ENCODE measurements around the gene OR56B4. TPM values are rescaled to one million over a fixed set of nuclear protein-coding genes. Genes with fewer than 3 reads are reported as not detected.

OR56B4 gene
- total RNA-seq, 1 experiment from 2014 or later = not detected

DNA sequence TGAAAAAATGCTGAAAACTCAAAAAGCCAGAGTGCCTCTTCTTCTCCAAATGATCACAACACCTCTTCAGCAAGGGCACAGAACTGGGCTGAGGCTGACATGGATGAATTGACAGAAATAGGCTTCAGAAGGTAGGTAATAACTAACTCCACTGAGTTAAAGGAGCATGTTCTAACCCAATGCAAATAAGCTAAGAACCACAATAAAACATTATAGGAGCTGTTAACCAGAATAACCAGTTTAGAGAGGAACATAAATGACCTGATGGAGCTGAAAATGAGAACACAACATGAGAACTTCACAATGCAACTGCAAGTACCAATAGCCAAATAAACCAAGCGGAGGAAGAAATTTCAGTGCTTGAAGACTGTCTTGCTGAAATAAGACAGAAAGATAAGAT is 9.2 kb downstream of the OR56B4 start:
- intact Hi-C loops (cut with micrococcal nuclease; ENCODE audit: unreplicated experiment) = no loop called here
- Mint-ChIP-seq H3K4me1 (ENCODE audit: low read depth, unreplicated experiment) (no peaks in the 10 kb centered on the region), H3K27me3 (ENCODE audit: unreplicated experiment) (no peaks in the 10 kb centered on the region), H3K9me3 (ENCODE audit: low read depth, unreplicated experiment) (peaks cover 2% of the 10 kb centered on the region), H3K27ac (ENCODE audit: unreplicated experiment) (no peak overlapping the region), H3K36me3 (ENCODE audit: insufficient read depth, unreplicated experiment) (no peaks in the 10 kb centered on the region), H3K4me3 (ENCODE audit: low read depth, unreplicated experiment) (no peak overlapping the region)
- no TSS peak for BruUV-seq (replicated peaks)
- DNase-seq = no peak
- TF ChIP-seq, protein P1, sequence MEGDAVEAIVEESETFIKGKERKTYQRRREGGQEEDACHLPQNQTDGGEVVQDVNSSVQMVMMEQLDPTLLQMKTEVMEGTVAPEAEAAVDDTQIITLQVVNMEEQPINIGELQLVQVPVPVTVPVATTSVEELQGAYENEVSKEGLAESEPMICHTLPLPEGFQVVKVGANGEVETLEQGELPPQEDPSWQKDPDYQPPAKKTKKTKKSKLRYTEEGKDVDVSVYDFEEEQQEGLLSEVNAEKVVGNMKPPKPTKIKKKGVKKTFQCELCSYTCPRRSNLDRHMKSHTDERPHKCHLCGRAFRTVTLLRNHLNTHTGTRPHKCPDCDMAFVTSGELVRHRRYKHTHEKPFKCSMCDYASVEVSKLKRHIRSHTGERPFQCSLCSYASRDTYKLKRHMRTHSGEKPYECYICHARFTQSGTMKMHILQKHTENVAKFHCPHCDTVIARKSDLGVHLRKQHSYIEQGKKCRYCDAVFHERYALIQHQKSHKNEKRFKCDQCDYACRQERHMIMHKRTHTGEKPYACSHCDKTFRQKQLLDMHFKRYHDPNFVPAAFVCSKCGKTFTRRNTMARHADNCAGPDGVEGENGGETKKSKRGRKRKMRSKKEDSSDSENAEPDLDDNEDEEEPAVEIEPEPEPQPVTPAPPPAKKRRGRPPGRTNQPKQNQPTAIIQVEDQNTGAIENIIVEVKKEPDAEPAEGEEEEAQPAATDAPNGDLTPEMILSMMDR (IDR thresholded peaks at IDR 0.05; ENCODE audit: unreplicated experiment) = no peak
- CTCF ChIA-PET = no interaction called here

DNA sequence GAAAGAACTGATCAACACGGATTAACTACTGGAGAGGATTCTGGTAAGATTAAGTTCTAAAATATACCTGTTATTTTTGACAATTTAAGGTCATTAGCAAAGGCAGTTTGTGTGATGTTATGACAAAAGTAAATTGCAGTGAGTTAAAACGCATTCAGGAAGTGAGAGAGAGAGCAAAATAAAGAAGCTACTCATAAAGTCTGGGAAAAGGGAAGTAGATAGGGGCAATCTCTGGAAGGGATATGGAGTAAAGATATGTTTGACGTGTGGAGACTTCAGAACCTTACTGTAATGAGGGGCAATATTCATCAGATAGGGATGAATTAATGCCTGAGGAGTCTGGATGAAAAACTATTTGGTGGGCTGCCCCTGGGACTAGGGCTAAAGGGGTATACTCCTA is 16.8 kb downstream of the OR56B4 start:
- Mint-ChIP-seq H3K36me3 (ENCODE audit: insufficient read depth, unreplicated experiment) (no peaks in the 10 kb centered on the region), H3K4me1 (ENCODE audit: low read depth, unreplicated experiment) (no peaks in the 10 kb centered on the region), H3K27ac (ENCODE audit: unreplicated experiment) (no peak overlapping the region), H3K4me3 (ENCODE audit: low read depth, unreplicated experiment) (no peak overlapping the region), H3K27me3 (ENCODE audit: unreplicated experiment) (no peaks in the 10 kb centered on the region), H3K9me3 (ENCODE audit: low read depth, unreplicated experiment) (no peaks in the 10 kb centered on the region)
- CTCF ChIA-PET = no interaction called here
- no TSS peak for BruUV-seq (replicated peaks)
- TF ChIP-seq, protein P1 (IDR thresholded peaks at IDR 0.05; ENCODE audit: unreplicated experiment) = no peak
- intact Hi-C loops (cut with micrococcal nuclease; ENCODE audit: unreplicated experiment) = no loop called here
- DNase-seq = no peak

DNA sequence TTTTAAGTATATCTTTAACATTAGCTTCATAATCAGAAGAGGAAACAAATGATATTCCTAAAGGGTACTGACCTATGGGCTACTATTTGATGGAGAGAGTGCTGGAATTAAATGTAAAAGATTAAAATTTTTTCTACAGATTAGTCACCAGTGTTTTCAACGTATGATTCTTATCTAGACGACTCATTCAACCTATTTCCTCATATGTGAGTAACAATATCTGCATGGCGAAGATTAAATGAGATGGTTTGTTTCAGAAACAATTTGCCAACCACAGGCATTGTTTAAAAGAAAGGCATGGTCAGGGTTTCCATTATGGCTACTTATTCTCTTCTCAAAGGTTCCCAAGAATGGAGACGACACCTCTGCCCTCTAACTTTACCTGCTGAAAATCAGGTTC is 20.4 kb downstream of the OR56B4 start:
- intact Hi-C loops (cut with micrococcal nuclease; ENCODE audit: unreplicated experiment) = no loop called here
- Mint-ChIP-seq H3K4me1 (ENCODE audit: low read depth, unreplicated experiment) (no peaks in the 10 kb centered on the region), H3K27ac (ENCODE audit: unreplicated experiment) (no peak overlapping the region), H3K27me3 (ENCODE audit: unreplicated experiment) (no peaks in the 10 kb centered on the region), H3K4me3 (ENCODE audit: low read depth, unreplicated experiment) (no peak overlapping the region), H3K9me3 (ENCODE audit: low read depth, unreplicated experiment) (no peaks in the 10 kb centered on the region), H3K36me3 (ENCODE audit: insufficient read depth, unreplicated experiment) (no peaks in the 10 kb centered on the region)
- no TSS peak for BruUV-seq (replicated peaks)
- CTCF ChIA-PET = no interaction called here
- DNase-seq = no peak
- TF ChIP-seq, protein P1 (IDR thresholded peaks at IDR 0.05; ENCODE audit: unreplicated experiment) = no peak

DNA sequence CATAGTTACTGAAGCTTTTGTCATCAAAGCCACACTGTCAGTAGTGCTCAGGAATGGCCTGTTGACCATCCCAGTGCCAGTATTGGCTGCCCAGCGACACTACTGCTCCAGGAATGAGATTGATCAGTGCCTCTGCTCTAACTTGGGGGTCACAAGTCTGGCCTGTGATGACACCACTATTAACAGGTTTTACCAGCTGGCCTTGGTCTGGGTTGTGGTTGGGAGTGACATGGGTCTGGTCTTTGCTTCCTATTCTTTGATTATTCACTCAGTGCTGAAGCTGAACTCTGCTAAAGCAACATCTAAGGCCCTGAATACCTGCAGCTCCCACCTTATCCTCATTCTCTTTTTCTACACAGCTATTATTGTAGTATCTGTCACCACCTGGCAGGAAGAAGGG is 21.5 kb downstream of the OR56B4 start:
- TF ChIP-seq, protein P1 (IDR thresholded peaks at IDR 0.05; ENCODE audit: unreplicated experiment) = no peak
- no peak overlapping the region for H3K27ac Mint-ChIP-seq (ENCODE audit: unreplicated experiment)
- no peaks in the 10 kb centered on the region for H3K36me3 Mint-ChIP-seq (ENCODE audit: insufficient read depth, unreplicated experiment)
- DNase-seq = no peak
- BruUV-seq (replicated peaks) = no TSS peak
- H3K9me3 Mint-ChIP-seq (ENCODE audit: low read depth, unreplicated experiment) = no peaks in the 10 kb centered on the region
- H3K4me3 Mint-ChIP-seq (ENCODE audit: low read depth, unreplicated experiment) = no peak overlapping the region
- CTCF ChIA-PET = no interaction called here
- intact Hi-C loops (cut with micrococcal nuclease; ENCODE audit: unreplicated experiment) = no loop called here
- H3K4me1 Mint-ChIP-seq (ENCODE audit: low read depth, unreplicated experiment) = no peaks in the 10 kb centered on the region
- no peaks in the 10 kb centered on the region for H3K27me3 Mint-ChIP-seq (ENCODE audit: unreplicated experiment)

DNA sequence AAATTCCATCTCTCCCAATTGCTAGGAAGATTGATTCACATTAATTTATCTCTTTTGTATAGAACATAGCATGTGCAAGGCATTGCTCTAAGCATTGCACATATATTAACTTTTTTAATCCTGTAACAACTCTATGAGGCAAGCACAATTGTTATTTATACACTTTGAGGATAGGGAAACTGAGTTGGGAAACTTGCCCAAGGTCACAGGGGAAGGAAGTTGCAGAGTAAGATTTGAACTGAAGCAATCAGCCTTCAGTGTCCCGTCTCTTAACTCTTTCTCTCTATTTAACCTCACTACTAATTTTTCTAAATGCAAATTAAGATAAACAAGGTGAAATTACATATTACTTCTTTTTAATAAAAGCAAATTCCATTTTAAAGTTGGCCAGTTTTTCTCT is 22.2 kb downstream of the OR56B4 start:
- intact Hi-C loops (cut with micrococcal nuclease; ENCODE audit: unreplicated experiment) = no loop called here
- Mint-ChIP-seq H3K4me3 (ENCODE audit: low read depth, unreplicated experiment) (no peak overlapping the region), H3K9me3 (ENCODE audit: low read depth, unreplicated experiment) (no peaks in the 10 kb centered on the region), H3K4me1 (ENCODE audit: low read depth, unreplicated experiment) (no peaks in the 10 kb centered on the region), H3K27me3 (ENCODE audit: unreplicated experiment) (no peaks in the 10 kb centered on the region), H3K36me3 (ENCODE audit: insufficient read depth, unreplicated experiment) (no peaks in the 10 kb centered on the region), H3K27ac (ENCODE audit: unreplicated experiment) (no peak overlapping the region)
- TF ChIP-seq, protein P1 (IDR thresholded peaks at IDR 0.05; ENCODE audit: unreplicated experiment) = no peak
- no peak for DNase-seq
- CTCF ChIA-PET = no interaction called here
- no TSS peak for BruUV-seq (replicated peaks)
